ENCODE data around the gene USP34.

The USP34 gene

DNA sequence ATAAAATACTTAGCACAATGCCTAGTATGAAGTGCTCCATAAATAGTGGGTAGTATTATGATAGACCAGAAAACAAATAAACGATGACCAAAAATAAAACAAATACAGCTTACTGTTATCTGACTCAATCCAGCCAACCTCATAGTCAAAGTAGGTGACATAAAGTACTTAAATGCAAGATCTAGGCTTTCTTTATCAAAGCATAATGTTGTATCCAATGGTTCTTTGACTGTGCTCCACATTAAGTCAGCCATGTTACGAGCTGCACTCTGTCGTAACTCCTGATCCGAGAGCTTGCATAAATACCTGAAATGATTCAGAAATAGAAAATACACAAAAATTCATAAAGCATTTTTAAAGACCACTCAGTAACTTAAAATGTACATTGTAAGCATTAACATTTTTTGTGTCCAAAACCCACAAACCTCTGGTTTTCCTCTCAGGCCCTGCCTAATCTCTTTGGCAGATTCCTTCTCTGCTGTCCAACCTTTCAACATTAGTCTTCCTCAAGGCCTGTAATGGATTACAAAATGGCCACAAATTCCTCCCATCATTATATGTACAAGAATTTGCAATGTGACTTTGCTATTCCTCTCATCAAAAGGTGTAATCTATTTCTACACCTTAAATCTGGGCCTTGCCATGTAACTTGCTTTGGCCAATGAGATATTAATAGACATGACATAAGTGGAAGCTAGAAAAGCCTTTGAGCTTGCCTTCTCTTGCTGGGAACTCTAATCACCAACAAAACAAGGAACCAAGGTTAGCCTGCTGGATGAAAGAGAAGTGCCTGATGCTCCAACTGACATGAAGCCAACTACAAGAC is 90.6 kb downstream of the USP34 start:
- intact Hi-C loops (cut with DNase I): no loop called here
- DNase-seq: no peak

DNA sequence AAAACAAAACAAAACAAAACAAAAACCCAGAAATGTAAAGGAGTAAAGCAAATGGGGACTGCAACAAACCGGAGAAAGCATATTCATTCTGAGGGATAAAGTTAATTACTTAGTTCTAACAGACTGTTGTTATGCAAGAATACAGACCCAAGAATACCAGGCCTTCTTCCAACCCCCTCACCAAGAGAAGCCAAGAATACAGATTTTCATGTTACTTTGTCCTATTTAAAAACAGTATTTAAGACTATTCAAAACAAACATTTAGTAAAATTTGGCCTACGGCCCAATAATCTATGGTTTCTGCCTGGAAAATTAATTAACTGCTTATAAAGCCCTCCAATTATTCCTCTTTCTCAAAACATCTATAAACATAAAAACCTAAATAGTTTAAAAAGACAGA is 91.4 kb downstream of the USP34 start:
- DNase-seq: no peak
- intact Hi-C loops (cut with DNase I): no loop called here

DNA sequence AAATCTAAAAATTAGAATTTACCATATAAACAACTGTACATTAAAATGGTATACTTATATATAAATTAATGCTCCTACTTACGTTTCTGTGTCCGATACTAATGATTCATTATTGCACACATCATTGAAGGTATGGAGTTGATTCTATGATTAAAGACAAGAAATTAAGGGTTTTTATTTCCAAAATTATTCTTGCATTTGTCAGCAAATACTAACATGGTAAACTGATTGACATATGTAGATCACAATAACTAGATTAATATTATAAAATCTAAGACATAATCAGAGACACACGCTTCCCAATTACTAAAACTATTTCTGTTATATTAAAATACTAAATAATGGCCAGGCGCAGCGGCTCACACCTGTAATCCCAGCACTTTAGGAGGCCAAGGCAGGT is 92.6 kb downstream of the USP34 start:
- intact Hi-C loops (cut with DNase I): no loop called here
- DNase-seq: no peak

DNA sequence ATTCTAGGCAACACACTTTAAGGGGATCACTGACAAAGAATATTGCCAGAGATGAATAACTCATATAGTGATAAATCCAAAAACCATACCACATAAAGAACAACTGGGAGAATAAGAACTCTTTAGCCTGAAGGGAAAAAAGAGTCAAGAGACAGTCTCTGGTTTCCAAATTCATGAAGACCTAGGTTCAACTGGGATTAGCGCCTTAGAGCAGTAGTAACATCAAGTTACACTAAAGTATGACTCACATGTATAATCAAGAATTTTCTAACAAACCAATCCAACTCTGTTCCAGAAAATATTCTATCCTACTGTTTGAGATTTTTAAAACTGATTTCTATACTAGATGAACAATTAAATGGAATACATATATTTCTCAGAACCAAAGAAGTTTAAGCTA is 93.8 kb downstream of the USP34 start:
- no peak for DNase-seq
- intact Hi-C loops (cut with DNase I): no loop called here

DNA sequence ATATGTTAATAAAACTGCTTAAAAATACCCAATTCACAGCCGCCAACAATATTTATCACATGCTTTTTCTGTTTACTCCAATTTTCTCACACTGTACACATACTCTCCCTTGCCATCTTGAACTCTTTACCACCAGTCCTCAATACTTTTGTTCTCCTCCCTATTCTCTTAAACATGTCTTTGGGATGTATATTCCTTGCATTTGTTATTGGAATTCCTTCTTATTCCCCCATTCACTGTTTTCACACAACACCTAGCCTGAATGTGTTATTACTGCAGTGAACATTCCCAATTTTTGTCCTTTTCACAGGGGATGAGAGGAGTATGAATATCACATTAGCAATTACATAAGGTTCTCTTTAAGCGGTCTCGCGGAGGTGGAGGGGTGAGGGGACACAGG is 94.7 kb downstream of the USP34 start:
- no peak for DNase-seq
- intact Hi-C loops (cut with DNase I): no loop called here

DNA sequence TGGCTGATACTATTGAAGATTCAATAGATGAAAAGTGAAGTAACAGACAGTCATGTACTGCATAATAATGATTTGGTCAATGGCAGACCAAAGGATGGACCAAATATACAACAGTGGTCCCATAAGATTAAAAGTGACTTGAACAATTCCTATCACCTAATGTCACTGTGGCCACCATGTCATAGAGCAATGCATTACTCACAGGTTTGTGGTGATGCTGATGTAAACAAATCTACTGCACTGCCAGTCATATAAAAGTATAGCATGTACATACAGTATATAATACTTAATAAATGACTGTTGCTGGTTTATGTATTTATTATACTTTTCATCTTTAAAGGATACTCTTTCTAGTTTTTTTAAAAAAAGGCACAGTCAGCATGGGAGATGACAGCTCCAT is 99.9 kb downstream of the USP34 start:
- DNase-seq: no peak
- intact Hi-C loops (cut with DNase I): no loop called here

DNA sequence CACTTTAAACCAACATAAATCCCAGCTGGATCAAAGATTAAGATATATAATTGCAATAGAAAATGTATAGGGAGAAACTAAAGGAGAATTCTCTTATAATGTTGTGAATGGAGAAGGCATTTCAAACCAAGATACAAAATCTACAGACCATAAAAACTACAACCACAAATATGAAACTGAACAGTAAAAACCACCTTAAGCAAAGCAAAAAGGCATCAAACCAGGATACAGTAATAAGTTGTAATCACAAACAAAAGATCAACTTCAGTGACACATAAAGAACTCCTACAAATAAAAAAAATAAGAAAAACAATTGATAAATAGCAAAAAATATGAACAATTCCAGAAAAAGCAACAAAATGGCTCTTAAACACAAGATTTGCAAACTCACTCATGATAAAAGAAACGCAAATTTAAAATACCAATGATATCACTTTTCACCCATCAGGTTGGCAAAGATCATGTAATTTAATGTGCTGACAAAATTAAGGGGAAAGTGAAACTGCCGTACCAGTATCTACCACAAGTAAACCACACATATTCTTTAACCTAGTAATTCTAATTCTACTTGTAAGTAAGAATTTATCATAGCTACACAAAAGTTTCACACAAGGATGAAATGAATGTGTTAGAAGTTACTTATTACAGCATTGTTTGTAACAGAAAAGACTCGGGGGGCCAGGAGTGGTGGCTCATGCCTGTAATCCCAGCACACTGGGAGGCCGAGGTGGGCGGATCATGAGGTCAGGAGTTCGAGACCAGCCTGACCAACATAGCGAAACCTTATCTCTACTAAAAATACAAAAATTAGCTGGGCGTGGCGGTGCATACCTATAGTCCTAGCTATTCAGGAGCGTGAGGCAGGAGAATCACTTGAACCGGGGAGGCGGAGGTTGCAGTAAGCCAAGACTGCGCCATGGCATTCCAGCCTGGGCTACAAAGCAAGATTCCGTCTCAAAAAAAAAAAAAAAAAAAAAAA is 101.9 kb downstream of the USP34 start:
- intact Hi-C loops (cut with DNase I): no loop called here
- no peak for DNase-seq

DNA sequence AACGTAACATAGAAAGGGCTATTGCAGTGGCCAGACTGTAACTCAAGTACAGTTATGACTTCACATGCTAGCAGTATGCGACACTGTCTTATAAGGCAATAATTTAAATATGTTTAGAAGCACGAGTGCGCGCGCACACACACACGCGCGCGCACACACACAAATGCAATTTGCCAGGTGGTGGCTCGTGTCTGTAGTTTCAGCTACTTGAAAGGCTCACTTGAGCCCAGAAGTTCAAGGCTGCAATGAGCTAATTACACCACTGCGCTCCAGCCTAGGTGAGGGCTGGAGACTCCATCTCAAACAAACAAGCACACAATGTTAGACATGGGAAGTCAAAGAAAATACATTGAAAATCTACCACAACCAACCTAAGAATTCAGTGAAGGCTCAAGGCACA is 103.7 kb downstream of the USP34 start:
- intact Hi-C loops (cut with DNase I): no loop called here
- DNase-seq: no peak

DNA sequence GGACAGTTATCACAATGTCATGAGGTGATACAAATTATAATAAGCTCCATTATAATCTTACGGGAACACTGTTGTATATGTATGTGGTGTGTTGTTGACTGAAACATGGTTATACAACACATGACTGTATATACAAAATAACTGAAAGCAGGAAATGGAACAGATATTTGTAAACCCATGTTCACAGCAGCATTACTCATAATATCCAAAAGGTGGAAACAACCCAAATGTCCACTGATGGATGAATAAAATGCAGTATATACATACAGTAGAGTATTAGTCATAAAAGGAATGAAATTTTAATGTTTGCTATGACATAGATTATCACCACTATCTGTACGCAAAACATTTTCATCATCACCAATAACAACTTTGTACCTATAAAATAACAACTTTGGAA is 107.3 kb downstream of the USP34 start:
- intact Hi-C loops (cut with DNase I): no loop called here
- no peak for DNase-seq

DNA sequence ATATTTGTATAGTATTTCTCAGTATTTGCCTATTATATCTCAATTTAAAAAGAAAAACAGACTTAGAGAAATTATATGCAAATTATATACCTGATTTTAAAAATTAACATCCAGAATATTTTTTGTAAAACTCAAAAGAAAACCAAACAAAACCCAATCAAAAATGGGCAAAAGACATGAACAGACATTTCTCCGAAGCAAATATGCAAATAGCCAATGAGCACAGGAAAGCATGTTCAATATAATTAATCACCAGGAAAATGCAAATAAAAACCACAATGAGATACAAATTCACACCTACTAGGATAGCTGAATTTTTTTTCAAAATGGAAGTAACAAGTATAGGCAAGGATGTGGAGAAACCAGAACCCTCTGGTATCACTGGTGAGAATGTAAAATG is 108.0 kb downstream of the USP34 start:
- intact Hi-C loops (cut with DNase I): no loop called here
- DNase-seq: no peak

DNA sequence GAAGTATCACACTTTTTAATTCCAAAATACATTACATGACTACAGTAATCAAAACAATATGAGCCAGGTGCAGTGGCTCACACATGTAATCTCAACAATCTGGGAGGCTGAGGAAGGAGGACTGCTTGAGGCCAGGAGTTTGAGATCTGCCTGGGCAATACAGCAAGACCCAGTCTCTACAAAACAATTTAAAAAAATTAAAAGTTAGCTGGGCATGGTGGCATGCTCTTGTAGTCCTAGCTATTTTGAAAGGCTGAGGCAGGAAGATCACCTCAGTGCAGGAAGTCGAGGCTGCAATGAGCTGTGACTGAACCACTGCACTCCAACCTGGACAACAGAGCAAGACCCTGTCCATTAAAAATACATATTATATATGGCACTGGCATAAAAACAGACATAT is 109.8 kb downstream of the USP34 start:
- intact Hi-C loops (cut with DNase I): no loop called here
- DNase-seq: no peak

DNA sequence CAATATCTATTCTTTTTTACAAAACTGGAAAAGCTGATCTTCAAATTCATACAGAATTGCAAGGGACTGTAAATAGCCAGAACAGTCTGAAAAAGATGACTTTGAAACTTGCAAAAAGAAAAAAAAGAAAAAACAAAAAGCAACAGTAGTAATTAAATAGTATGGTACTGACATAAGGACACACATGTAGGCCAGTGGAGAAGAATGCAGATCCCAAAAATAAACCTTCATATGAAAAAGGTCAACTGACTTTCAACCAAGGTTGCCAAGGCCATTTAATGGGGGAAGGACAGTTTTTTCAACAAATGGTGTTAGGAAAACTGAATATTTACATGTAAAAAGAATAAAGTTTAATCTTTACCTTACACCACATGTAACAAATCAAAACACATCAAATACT is 111.8 kb downstream of the USP34 start:
- DNase-seq: no peak
- intact Hi-C loops (cut with DNase I): no loop called here

DNA sequence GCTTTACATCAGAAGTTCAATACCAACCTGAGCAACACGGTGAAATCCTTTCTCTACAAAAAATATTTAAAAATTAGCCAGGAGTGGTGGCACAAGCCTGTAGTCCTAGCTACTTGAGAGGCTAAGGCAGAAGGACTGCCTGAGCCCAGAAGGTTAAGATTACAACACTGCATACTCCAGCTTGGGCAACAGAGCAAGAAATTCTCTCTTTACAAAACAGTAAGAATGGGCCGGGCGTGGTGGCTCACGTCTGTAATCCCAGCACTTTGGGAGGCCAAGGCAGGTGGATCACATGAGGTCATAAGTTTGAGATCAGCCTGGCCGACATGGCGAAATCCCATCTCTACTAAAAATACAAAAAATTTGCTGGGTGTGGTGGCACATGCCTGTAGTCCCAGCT is 113.2 kb downstream of the USP34 start:
- intact Hi-C loops (cut with DNase I): no loop called here

DNA sequence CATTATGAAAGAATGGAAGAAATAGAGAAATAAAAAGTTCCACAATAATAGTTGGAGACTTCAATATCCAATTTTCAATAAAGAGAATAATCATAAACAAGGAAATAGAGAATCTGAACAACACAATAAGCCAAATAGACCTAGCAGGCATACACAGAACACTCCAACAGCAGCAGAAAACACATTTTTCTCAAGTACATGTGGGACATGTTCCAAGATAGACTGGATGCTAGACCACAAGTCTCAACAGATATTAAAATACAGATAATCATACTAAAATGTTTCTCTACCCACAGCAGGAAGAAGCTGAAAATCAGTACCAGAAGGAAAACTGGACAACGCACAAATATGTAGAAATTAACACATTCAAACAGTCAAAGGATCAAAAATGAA is 113.9 kb downstream of the USP34 start:
- intact Hi-C loops (cut with DNase I): no loop called here

More for the DNA sequence above, 113.2 kb downstream of the USP34 start:
- no peak for DNase-seq

DNA sequence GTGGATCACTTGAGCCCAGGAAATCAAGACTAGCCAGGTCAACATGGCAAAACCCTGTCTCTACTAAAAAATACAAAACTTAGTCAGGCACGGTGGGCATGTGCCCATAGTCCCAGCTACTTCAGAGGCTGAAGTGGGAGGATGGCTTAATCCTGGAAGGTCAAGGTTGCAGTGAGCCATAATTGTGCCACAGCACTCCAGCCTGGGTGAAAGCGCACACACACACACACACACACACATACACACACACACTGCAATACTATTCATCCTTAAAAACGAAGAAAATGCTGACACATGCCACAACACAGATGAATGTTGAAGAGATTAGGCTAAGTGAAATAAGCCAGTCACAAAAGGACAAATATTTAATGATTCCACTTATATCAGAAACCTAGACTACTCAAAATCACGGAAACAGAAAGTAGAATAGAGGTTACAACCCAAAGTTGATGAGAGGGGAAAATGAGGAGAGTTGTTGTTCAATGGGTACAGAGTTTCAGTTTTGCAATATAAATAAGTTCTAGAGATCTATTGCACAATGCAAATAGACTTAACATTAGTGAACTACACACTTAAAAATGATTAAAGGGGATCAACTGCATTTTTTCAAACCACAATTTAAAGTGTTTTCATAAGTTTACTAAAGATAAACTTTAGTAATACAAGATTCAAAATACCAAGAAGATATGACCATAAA is 114.5 kb downstream of the USP34 start:
- intact Hi-C loops (cut with DNase I): no loop called here
- DNase-seq: no peak

More for the DNA sequence above, 113.9 kb downstream of the USP34 start:
- DNase-seq: no peak

DNA sequence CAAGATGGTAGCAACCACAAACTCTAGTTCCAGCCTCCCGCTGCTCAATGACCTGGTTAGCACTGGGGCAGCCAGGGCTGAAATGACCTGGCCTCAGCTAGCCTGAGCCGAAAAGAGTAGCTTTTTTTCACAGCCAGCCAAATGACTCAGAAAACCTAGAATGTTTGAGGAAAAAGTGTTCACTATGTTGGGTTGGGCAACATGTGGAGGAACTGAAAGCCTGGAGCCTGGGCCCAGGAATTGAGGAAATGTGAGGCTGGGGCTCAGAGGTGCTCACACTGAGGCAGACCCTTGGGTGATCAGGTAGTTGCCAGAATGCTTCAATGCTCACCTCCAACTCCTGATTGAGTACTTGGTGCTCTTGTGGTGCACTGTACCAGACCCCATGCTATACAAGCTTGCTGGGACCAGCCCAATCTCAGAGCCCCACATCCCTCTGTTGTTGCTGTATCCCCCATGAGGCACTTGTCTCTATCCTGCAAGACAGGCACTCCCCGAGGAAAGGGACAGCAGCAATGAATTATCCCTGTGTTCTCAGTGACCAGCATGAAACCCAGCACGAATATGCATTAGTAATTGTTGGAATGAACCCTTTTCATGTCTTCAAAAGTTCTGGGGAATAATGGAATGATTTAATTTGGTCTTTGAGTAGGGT is 116.2 kb downstream of the USP34 start:
- intact Hi-C loops (cut with DNase I): no loop called here
- DNase-seq: no peak

DNA sequence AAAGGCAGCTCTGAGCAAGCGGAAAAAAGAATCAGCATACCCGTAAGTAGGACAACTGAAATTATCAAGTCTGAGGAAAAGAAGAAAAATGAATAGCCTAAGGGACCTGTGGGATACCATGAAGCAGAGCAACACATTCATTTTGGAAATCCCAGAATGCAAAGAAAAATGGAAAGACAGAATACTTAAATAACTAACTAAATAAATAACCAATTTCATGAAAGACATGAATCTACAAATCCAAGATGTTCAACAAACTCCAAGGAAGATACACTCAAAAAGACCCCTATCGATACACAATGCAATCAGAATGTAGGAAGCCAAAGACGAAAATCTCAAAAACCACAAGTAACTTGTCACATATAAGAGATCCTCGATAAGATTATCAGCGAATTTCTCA is 117.0 kb downstream of the USP34 start:
- DNase-seq: no peak
- intact Hi-C loops (cut with DNase I): no loop called here

DNA sequence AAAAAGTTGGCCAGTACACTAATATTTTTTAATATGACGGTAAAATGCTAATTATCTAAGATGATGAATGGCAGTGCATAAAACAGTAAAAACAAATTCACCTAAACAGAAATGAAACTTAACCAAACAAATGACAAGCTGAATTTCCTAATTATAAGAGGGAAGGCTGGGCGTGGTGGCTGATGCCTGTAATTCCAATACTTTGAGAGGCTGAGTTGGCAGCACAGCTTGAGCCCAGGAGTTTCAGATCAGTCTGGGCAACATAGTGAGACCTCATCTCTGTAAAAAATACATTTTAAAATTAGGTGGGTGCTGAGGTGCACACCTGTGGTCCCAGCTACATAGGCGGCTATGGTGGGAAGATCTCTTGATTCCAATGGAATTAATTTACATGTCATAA is 120.1 kb downstream of the USP34 start:
- intact Hi-C loops (cut with DNase I): no loop called here
- no peak for DNase-seq

DNA sequence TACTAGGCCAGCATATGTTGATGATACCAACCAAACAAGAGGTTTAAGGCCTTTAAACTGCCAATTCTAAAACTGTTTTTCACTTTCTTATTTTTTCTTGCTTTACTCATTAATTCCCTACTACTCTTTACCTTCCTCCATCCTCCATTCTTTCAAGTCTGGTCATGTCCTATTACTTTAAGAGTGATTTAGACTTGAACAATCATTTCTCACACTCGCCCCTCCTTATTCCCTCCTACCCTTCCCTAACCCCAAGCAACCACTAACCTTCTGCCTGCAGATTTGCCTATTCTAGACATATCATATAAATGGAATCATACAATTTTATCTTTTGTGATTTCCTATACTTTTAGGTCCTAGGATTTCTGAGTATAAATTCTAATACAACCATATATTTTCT is 127.7 kb downstream of the USP34 start:
- intact Hi-C loops (cut with DNase I): no loop called here
- DNase-seq: no peak
